GM21737 (cell line): Measurements from ENCODE around the gene LMF1.

Experiments
- ATAC-seq: cut with Tn5 transposase; IDR thresholded peaks from one replicate; pipeline ENCODE4 v1.9.1; 2021; ENCODE audit warnings: mild to moderate bottlenecking, moderate library complexity; ENCODE audit not compliant: unreplicated experiment

Gene LMF1

DNA sequence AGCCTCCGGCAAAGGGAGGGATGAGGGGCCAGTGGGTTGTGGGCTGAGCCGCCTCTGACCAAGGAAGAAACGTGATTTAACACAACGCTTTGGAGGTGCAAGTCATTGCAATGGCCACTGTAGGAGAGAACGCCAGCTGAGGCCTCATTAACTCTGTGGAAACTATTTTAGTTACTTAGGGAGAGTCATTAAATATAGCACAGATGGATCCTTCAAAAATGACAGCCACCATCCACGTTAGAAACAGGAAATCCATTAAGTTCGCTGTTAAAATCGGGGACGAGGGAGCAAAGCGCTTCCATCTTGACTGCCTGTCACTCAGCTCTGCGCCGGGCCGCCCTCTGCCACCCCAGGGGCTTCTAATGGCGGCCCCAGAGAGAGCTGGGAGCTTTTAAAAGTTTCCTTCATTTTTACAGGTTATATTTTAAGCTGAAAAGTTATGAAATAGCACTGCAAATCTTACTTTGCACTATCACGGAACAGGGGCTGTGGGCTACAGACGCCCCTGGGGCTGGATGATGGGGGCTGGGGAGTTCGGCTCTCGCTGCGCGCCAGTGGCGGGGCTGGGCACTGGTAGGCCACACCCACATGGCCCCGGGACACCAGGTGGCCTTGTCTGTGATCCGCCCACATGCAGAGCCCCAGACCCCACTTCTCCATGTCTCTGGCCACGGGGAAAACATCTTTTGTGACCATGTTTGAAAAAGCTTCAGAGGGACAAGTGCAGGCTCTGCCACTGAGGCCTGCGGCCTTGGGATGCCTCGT lies 54.6 kb downstream of the LMF1 start:
- ATAC-seq: no peak

GRCh38 chr16:915546-915945 lies 55.2 kb downstream of the LMF1 start:
- no peak for ATAC-seq

GRCh38 chr16:914440-914839 lies 56.3 kb downstream of the LMF1 start:
- no peak for ATAC-seq

GRCh38 chr16:913817-914439 lies 56.9 kb downstream of the LMF1 start:
- no peak for ATAC-seq

DNA sequence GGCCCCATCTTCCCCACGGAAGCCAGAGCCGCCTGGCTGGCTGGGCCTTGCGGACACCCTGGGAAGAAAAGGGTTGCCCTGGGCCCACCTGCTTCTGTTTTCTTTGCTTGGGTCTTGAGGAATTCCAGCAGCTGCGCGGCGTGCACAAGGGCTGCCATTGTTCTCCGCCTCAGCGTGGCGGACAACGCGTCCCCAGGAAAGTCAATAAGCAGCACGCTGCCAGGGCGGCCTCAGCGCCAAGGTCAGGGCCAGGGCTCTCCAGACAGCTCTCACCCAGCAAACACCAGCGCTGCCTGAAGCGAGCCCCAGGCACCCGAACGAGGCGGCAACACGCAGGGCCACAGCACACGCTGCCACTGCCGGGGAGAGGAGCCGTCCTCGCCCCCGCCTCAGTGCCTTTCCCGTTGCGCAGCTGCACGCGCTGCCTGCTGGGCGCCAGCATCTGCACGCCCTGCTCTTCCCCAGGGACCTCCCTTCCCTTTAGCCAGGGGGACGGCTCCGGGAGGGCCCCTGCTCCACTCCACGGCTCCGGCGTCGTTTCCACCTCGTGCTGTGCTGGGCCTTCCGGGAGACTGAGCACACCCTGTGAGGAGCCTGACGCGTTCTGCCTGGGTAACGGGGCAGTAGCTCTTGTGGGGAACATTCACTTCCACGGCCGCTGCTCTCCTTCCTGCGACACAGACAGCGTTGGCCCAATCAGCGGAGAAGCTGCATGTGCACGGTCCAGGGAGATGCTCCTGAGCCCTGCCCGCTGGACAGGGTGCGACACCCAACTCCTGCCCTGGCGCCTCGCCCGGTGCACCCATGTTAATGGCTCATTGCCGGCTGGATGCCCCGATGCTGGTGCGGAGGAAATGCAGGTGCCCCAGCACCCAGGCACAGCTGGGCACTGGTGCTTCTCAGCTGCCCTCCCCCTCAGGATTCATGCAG lies 57.8 kb downstream of the LMF1 start:
- ATAC-seq: no peak

GRCh38 chr16:912322-912683 lies 58.5 kb downstream of the LMF1 start:
- ATAC-seq: no peak

DNA sequence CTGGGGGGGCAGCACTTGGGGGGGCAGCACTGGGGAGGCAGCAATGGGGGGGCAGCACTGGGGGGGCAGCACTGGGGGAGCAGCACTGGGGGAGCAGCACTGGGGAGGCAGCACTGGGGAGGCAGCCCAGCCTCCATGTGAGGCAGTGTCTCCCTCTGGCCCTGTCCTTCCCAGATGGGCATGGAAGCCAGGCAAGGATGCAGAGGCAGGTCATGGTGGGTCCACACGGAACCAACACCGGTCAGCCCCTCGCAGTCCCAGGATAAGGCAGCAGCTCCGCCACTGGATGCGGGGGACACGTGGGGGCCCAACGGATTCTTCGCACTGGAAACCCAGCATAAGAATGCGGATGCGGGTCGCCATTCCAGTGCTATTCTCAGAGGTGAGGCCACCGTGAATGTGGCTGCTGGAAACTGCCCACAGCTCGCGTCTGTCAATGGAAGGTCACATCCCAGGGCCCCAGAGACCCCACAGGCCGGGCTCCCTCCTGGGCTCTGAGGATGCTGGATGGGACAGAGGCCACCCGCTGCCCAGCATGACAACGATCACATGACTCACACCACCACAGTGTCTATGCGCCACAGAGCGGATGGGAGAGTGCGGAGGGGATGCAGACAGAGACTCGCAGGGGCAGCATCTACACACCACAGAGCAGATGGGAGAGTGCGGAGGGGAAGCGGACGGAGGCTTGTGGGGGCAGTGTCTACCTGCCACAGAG lies 59.0 kb downstream of the LMF1 start:
- ATAC-seq: no peak

- ATAC-seq: no peak
Observed at GRCh38 chr16:911101-911500, 59.7 kb downstream of the LMF1 start.

GRCh38 chr16:910181-910580 lies 60.6 kb downstream of the LMF1 start:
- no peak for ATAC-seq

GRCh38 chr16:909281-910000 lies 61.3 kb downstream of the LMF1 start:
- no peak for ATAC-seq

DNA sequence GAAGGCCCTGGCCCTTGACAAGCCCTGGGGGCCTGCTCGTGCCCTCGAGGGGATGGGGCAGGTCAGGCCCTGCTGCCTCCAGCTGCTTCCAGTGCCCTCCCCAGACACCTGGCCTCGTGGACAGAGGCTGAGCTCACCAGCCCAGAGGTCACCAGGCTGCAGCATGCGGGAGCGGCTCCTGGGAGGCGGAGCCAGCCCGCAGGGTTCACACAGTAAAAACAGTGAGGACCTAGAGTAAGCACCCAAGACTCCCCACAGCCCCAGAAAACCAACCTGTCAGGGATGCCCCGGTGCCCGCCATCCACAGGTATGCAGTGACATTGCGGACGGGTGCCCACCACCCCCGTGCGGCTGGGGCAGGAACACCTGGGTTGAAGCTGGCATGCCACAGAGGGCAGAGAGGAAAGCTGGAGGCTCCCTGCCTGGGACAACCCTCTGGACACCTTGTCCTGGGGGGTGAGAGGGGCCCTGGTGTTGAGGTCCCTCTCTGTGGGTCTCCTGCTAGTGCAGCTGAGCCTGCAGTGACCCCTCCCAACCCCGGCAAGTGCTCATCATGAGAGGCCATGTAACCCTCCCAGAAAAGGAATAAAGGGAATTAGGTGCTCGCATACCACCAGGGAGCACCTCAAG lies 62.1 kb downstream of the LMF1 start:
- no peak for ATAC-seq

- ATAC-seq: no peak
Observed at GRCh38 chr16:907842-908241, 62.9 kb downstream of the LMF1 start.

GRCh38 chr16:907361-907760 lies 63.4 kb downstream of the LMF1 start:
- ATAC-seq: no peak

GRCh38 chr16:906296-906695 lies 64.5 kb downstream of the LMF1 start:
- ATAC-seq: no peak

DNA sequence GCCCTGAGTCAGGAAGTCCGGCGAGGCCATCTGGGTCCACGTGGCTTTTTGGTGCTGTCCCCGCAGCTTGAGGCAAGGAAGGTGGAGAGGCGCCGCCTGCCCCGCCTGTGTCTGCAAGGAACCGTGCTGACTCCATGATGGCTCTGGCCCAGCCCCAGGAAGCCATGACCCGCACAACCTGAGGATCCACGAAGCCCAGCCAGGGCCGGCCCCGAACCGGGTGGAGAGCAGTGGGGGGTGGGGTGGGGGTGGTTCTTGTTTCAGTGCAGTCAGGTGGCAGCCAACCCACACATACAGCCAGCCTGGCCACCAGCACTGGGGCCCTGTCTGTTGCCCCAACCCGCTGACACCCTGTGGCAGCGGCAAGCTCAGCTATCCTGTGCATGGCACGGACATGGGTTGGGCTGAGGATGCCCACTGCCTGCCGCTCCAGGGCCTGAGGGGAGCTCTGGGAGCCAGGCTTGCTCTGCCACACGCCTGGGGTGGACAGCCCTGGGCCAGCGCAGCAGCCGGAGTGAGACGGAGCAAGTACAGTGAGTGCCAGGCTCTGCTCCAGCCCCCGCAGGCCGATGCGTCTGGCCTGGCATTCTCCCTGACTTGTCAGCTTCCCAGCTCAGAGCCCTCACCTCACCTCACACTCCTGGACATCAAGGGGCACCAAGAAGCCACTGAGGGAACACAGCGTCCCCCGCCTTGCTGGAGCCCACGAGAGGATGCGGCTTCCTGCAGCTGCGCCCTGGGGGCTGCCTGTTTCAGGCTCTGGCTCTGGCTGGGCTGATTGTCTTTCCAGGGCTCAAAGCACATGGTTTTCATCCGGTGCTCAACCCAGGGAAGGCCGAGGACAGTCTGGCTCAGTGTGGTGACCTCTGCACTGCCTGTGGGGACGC lies 68.8 kb downstream of the LMF1 start:
- ATAC-seq: no peak

DNA sequence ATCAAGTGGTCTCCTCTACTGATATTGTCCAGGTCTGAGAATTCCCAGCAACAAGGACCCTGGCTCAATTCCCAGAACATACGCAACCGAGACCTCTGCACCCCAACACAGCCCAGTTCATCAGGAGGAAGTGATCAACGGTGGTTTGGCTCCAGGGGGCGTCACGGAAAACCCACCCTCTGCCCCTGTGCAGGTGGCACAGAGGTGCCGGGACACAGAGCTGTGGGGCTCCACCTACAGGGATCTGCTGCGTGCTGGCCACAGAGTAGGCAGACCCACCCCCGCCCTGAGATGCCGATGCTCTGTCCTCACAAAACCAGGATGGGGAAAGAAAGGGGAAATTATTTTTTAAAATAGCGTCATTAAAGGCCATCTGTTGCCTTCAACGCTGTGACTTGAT lies 69.6 kb downstream of the LMF1 start:
- ATAC-seq: no peak

- ATAC-seq: no peak
Observed at GRCh38 chr16:900211-900610, 70.6 kb downstream of the LMF1 start.

GRCh38 chr16:899683-900060 lies 71.1 kb downstream of the LMF1 start:
- no peak for ATAC-seq
